ENCODE measurements around the gene CADM4.
"Not testable (repeated sequence)": the region's sequence is repeated elsewhere in the genome, so short reads cannot be mapped to it uniquely, and the experiment has no call there.

CADM4 gene

GRCh38 chr19:43605875-43606568 is 33.6 kb downstream of the CADM4 start:
- no peak for DNase-seq

- DNase-seq: not testable (repeated sequence)
These were observed 39.3 kb downstream of the CADM4 start for GRCh38 chr19:43600326-43600725.

GRCh38 chr19:43599635-43600295 is 39.9 kb downstream of the CADM4 start:
- no peak for DNase-seq

GRCh38 chr19:43598445-43599240 is 41.0 kb downstream of the CADM4 start:
- no peak for DNase-seq

- DNase-seq: no peak
These were observed 41.8 kb downstream of the CADM4 start for GRCh38 chr19:43597876-43598275.

- DNase-seq: peak; percentile 22 to 32
These were observed 42.7 kb downstream of the CADM4 start for GRCh38 chr19:43596842-43597461.

- DNase-seq: peak; percentile 100
These were observed 43.4 kb downstream of the CADM4 start, which contains the start of the genes IRGQ and ZNF576 for GRCh38 chr19:43595999-43596841. Gene IRGQ (minus strand): TSS chr19:43596134. CDS start chr19:43595338, 796 bp downstream. Gene ZNF576 (plus strand): TSS chr19:43596595. CDS start chr19:43597109, 514 bp downstream.

- DNase-seq: no peak
These were observed 44.0 kb downstream of the CADM4 start for GRCh38 chr19:43595605-43595998.

GRCh38 chr19:43594710-43595604 is 44.7 kb downstream of the CADM4 start:
- DNase-seq: peak; percentile 79 to 84

GRCh38 chr19:43594081-43594697 is 45.5 kb downstream of the CADM4 start:
- no peak for DNase-seq

- DNase-seq: no peak
These were observed 46.8 kb downstream of the CADM4 start for GRCh38 chr19:43592800-43593350.

- no peak for DNase-seq
These were observed 47.5 kb downstream of the CADM4 start for GRCh38 chr19:43591904-43592772.

- no peak for DNase-seq
These were observed 50.0 kb downstream of the CADM4 start for GRCh38 chr19:43589678-43590077.

GRCh38 chr19:43589277-43589676 is 50.4 kb downstream of the CADM4 start:
- no peak for DNase-seq

GRCh38 chr19:43587029-43587428 is 52.6 kb downstream of the CADM4 start:
- not testable (repeated sequence) for DNase-seq

- DNase-seq: no peak
These were observed 53.3 kb downstream of the CADM4 start for GRCh38 chr19:43586346-43586745.

GRCh38 chr19:43584484-43584883 is 55.2 kb downstream of the CADM4 start:
- DNase-seq: no peak

- no peak for DNase-seq
These were observed 57.2 kb downstream of the CADM4 start for GRCh38 chr19:43582495-43582894.

GRCh38 chr19:43581467-43581866 is 58.2 kb downstream of the CADM4 start:
- DNase-seq: no peak

Measured in activated T-cell treated with anti-CD3 and anti-CD28 coated beads, Interleukin-2, amount 50 U/mL, for 48 hours (primary cell).